GM18502 (cell line): ENCODE measurements around the gene ENTPD2.

ENCODE experiments used
- ATAC-seq: cut with Tn5 transposase; IDR thresholded peaks from one replicate; pipeline ENCODE4 v1.9.1; 2021; ENCODE audit warnings: mild to moderate bottlenecking; ENCODE audit not compliant: unreplicated experiment, poor library complexity

Gene ENTPD2

GRCh38 chr9:137053944-137054931 is at the start of gene ENTPD2:
Gene ENTPD2 (minus strand): TSS chr9:137054061. CDS start chr9:137053997, 64 bp downstream.
- no peak for ATAC-seq

GRCh38 chr9:137103206-137103999 is 49.5 kb upstream of the ENTPD2 start:
- ATAC-seq, result no peak

- no peak for ATAC-seq
Observed at GRCh38 chr9:137099231-137099630, 45.4 kb upstream of the ENTPD2 start.

GRCh38 chr9:137097761-137098462 is 44.1 kb upstream of the ENTPD2 start:
- ATAC-seq, result no peak

- ATAC-seq, result no peak
Observed at GRCh38 chr9:137096785-137097546, 43.1 kb upstream of the ENTPD2 start.

GRCh38 chr9:137095664-137096517 is 42.0 kb upstream of the ENTPD2 start:
- ATAC-seq, result peak; percentile 78

- no peak for ATAC-seq
Observed at GRCh38 chr9:137089232-137089947, 35.5 kb upstream of the ENTPD2 start.

- no peak for ATAC-seq
Observed at GRCh38 chr9:137088121-137088520, 34.3 kb upstream of the ENTPD2 start.

GRCh38 chr9:137087409-137087925 is 33.6 kb upstream of the ENTPD2 start:
- peak; percentile 0 for ATAC-seq

GRCh38 chr9:137086531-137087408 is 32.9 kb upstream of the ENTPD2 start, which contains the start of gene MAN1B1:
Gene MAN1B1 (plus strand): TSS chr9:137086985. CDS start chr9:137087000, 15 bp downstream.
- peak; percentile 76 for ATAC-seq

- ATAC-seq, result no peak
Observed at GRCh38 chr9:137085920-137086530, 32.2 kb upstream of the ENTPD2 start.

GRCh38 chr9:137084526-137084925 is 30.7 kb upstream of the ENTPD2 start:
- ATAC-seq, result no peak

GRCh38 chr9:137083394-137084004 is 29.6 kb upstream of the ENTPD2 start:
- no peak for ATAC-seq

- ATAC-seq, result no peak
Observed at GRCh38 chr9:137082925-137083290, 29.0 kb upstream of the ENTPD2 start.

GRCh38 chr9:137082222-137082924 is 28.5 kb upstream of the ENTPD2 start:
- no peak for ATAC-seq
